HepG2 (cell line): Measurements from ENCODE around the gene CARMIL3. TPM values are rescaled to one million over a fixed set of nuclear protein-coding genes. Genes with fewer than 3 reads are reported as not detected.

ENCODE experiments used
- ATAD3A ChIP-seq: sonication (generic); formaldehyde crosslinking; IDR thresholded peaks from 2 replicates; pipeline ENCODE4 v1.4.0; 2020; ENCODE audit warnings: missing genetic modification reagents
- EP300 ChIP-seq, 3 experiments: sonication (generic) in 1 of 3; formaldehyde crosslinking in 1 of 3; IDR thresholded peaks; 2 replicates each; pipeline versions ENCODE4 v1.5.1 to v1.6.1; 2011 to 2020; ENCODE audit warnings: low read depth in 2 of 3, low read length in 2 of 3, borderline replicate concordance in 1 of 3, improper control_type of control experiment in 1 of 3, mild to moderate bottlenecking in 1 of 3, missing genetic modification reagents in 1 of 3, moderate library complexity in 1 of 3
- FIP1L1 ChIP-seq: fragments of 200-400 bp; formaldehyde crosslinking; IDR thresholded peaks from 2 replicates; pipeline ENCODE4 v1.6.1; 2018; ENCODE audit warnings: low read depth, mild to moderate bottlenecking, low read length, moderate library complexity, borderline replicate concordance; ENCODE audit not compliant: insufficient read depth
- RBM22 ChIP-seq: fragments of 200-400 bp; formaldehyde crosslinking; optimal IDR thresholded peaks from 2 replicates; pipeline ENCODE3; 2017; ENCODE audit warnings: mild to moderate bottlenecking, low read length, moderate library complexity
- REPIN1 ChIP-seq: sonication (generic); formaldehyde crosslinking; IDR thresholded peaks from 2 replicates; pipeline ENCODE4 v1.8.0; 2022; ENCODE audit warnings: missing genetic modification reagents, low read depth, mild to moderate bottlenecking, borderline replicate concordance
- SKIL ChIP-seq: sonication (generic); formaldehyde crosslinking; IDR thresholded peaks from 2 replicates; pipeline ENCODE4 v1.8.0; 2022; ENCODE audit warnings: missing genetic modification reagents, mild to moderate bottlenecking, moderate library complexity, borderline replicate concordance
- SOX6 ChIP-seq, 2 experiments: fragments of 450-650 bp in 1 of 2; sonication (generic) in 1 of 2; formaldehyde crosslinking in 1 of 2; IDR thresholded peaks; 2 replicates each; pipeline versions ENCODE4 v1.4.0 to v1.6.1; 2017 to 2020; ENCODE audit warnings: antibody characterized with exemption in 1 of 2, mild to moderate bottlenecking in 1 of 2, missing genetic modification reagents in 1 of 2
- SSRP1 ChIP-seq: IDR thresholded peaks from 2 replicates; pipeline ENCODE4 v1.6.1; 2016; ENCODE audit warnings: control low read depth
- TEAD3 ChIP-seq: optimal IDR thresholded peaks from 2 replicates; pipeline ENCODE3; 2016; ENCODE audit warnings: borderline replicate concordance
- ZNF30 ChIP-seq: sonication (generic); formaldehyde crosslinking; IDR thresholded peaks from 2 replicates; pipeline ENCODE4 v1.5.0; 2020; ENCODE audit warnings: mild to moderate bottlenecking, missing genetic modification reagents
- ZNF331 ChIP-seq: sonication (generic); formaldehyde crosslinking; IDR thresholded peaks from 2 replicates; pipeline ENCODE4 v1.4.0; 2020; ENCODE audit warnings: missing genetic modification reagents
- ZSCAN21 ChIP-seq: sonication (generic); formaldehyde crosslinking; IDR thresholded peaks from 2 replicates; pipeline ENCODE4 v1.8.0; 2022; ENCODE audit warnings: mild to moderate bottlenecking, missing genetic modification reagents, moderate library complexity, borderline replicate concordance
- ZSCAN29 ChIP-seq: sonication (generic); formaldehyde crosslinking; conservative IDR thresholded peaks from 2 replicates; pipeline ENCODE4 v1.4.0; 2020; ENCODE audit warnings: mild to moderate bottlenecking, missing genetic modification reagents
- polyA plus RNA-seq, 8 experiments: library from polyadenylated mRNA; depleted of rRNA in 3 of 8; stranded (reverse) in 7 of 8; unstranded in 1 of 8; fragments of >200 nt; fragmentation: Illumina TruSeq in 4 of 8; extraction: Trizol in 4 of 8; gene quantifications; 2 replicates each; pipeline versions ENCODE4 v1.2.1 to v1.2.3, GENCODE V29; 2011 to 2016; ENCODE audit warnings: low read depth in 4 of 8, missing spikeins in 1 of 8, mixed read lengths in 1 of 8; ENCODE audit not compliant: insufficient read depth in 1 of 8
- total RNA-seq, 5 experiments: library from RNA; depleted of rRNA; stranded (reverse); fragments of >200 nt; fragmentation: Illumina TruSeq; extraction: Trizol; gene quantifications; 2 replicates each; pipeline ENCODE4 v1.2.3, GENCODE V29; 2016; ENCODE audit warnings: low read depth in 1 of 5
- TF ChIP-seq, protein P1 (sequence below): sonication (generic); formaldehyde crosslinking; IDR thresholded peaks from 2 replicates; pipeline ENCODE4 v1.5.1; 2020; ENCODE audit warnings: mild to moderate bottlenecking, missing genetic modification reagents, moderate library complexity

The CARMIL3 gene
- total and polyA plus RNA-seq, 2 of the 13 experiments (the other 11 are each of a cell fraction or from before 2014, with no cell fraction given) = 0.27 to 0.55 TPM

DNA sequence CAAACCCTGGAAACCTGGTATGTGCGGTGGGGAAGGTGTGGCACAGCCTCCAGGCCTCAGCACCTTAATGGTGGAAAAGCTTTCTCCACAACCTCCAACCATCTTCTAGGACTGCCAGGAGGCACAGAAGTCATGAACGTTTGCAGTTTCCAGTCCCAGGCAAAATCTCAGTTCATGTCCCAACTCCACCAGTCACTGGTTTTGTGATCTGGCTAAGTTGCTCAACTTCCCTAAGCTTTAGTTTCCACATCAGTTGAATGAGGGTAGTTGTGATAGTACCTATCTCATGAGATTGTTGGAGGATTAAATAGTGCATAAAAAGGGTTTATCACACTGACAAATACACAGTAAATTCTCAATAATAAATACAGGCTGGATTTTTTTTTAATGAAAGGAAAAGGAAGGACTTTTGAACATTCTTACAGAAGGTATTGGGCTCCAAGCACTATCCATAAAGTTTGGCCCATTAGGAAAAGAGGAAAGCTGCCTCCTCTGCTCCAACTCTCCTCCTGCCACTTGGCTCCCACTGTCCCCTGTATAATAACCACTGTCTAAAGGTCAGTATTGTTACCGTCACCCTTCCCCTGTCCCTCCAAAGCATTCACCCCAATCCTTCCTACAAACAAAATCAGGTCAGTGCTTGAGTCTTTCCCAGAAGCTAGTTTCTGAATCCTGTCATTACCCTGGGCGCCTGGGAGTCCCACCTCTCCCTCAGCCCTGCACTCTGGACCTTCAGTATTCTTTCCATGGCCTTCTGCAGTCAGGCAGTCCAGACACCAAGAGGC lies 48.6 kb downstream of the CARMIL3 start (continued):
- TF ChIP-seq ATAD3A (0 out of 2 replicates have a peak, but pooled peaks have one; percentile 51), SSRP1 (0 out of 2 replicates have a peak, but pooled peaks have one; percentile 29), REPIN1 (CRISPR knock-in tag) (0 out of 2 replicates have a peak, but pooled peaks have one; percentile 9), ZNF30 (no peak), RBM22 (peak; percentile 91), ZNF331 (CRISPR knock-in tag) (0 out of 2 replicates have a peak, but pooled peaks have one; percentile 33), EP300 (IDR thresholded peaks at IDR 0.05; ENCODE audit: low read depth in 2 of 2, low read length in 2 of 2) (no peak), EP300 (CRISPR knock-in tag; IDR thresholded peaks at IDR 0.05; ENCODE audit: borderline replicate concordance) (no peak), FIP1L1 (no peak), ZSCAN21 (CRISPR knock-in tag) (no peak), SOX6 (IDR thresholded peaks at IDR 0.05) (no peak), SOX6 (CRISPR knock-in tag; IDR thresholded peaks at IDR 0.05) (no peak), ZSCAN29 (0 out of 2 replicates have a peak, but pooled peaks have one; percentile 53), TEAD3 (CRISPR knock-in tag) (peak; percentile 17), SKIL (CRISPR knock-in tag) (no peak)
- TF ChIP-seq, protein P1, sequence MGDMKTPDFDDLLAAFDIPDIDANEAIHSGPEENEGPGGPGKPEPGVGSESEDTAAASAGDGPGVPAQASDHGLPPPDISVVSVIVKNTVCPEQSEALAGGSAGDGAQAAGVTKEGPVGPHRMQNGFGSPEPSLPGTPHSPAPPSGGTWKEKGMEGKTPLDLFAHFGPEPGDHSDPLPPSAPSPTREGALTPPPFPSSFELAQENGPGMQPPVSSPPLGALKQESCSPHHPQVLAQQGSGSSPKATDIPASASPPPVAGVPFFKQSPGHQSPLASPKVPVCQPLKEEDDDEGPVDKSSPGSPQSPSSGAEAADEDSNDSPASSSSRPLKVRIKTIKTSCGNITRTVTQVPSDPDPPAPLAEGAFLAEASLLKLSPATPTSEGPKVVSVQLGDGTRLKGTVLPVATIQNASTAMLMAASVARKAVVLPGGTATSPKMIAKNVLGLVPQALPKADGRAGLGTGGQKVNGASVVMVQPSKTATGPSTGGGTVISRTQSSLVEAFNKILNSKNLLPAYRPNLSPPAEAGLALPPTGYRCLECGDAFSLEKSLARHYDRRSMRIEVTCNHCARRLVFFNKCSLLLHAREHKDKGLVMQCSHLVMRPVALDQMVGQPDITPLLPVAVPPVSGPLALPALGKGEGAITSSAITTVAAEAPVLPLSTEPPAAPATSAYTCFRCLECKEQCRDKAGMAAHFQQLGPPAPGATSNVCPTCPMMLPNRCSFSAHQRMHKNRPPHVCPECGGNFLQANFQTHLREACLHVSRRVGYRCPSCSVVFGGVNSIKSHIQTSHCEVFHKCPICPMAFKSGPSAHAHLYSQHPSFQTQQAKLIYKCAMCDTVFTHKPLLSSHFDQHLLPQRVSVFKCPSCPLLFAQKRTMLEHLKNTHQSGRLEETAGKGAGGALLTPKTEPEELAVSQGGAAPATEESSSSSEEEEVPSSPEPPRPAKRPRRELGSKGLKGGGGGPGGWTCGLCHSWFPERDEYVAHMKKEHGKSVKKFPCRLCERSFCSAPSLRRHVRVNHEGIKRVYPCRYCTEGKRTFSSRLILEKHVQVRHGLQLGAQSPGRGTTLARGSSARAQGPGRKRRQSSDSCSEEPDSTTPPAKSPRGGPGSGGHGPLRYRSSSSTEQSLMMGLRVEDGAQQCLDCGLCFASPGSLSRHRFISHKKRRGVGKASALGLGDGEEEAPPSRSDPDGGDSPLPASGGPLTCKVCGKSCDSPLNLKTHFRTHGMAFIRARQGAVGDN (CRISPR knock-in tag) = no peak
